ENCODE measurements around the gene NTHL1.
"Not testable (repeated sequence)": the region's sequence is repeated elsewhere in the genome, so short reads cannot be mapped to it uniquely, and the experiment has no call there.

NTHL1 gene

GRCh38 chr16:2035431-2036199 is 12.0 kb downstream of the NTHL1 start:
- H3K4me3 ChIP-seq (replicated peaks; ENCODE audit: low read depth, low read length), result no peak overlapping the region
- no peak for TF ChIP-seq CTCF (IDR thresholded peaks at IDR 0.05; ENCODE audit: low read depth, low read length, missing control alignments)
- no peak for DNase-seq (ENCODE audit: extremely low read depth, low read depth)

GRCh38 chr16:2034696-2035430 is 12.8 kb downstream of the NTHL1 start:
- no peak for TF ChIP-seq CTCF (IDR thresholded peaks at IDR 0.05; ENCODE audit: low read depth, low read length, missing control alignments)
- DNase-seq (ENCODE audit: extremely low read depth, low read depth), result no peak
- no peak overlapping the region for H3K4me3 ChIP-seq (replicated peaks; ENCODE audit: low read depth, low read length)

GRCh38 chr16:2033909-2034695 is 13.5 kb downstream of the NTHL1 start:
- peak overlapping the region; percentile 14 for H3K4me3 ChIP-seq (replicated peaks; ENCODE audit: low read depth, low read length)
- not testable (repeated sequence) for DNase-seq (ENCODE audit: extremely low read depth, low read depth)

- peak overlapping the region; percentile 14 for H3K4me3 ChIP-seq (replicated peaks; ENCODE audit: low read depth, low read length)
- no peak for TF ChIP-seq CTCF (IDR thresholded peaks at IDR 0.05; ENCODE audit: low read depth, low read length, missing control alignments)
- DNase-seq (ENCODE audit: extremely low read depth, low read depth), result no peak
These were observed 14.4 kb downstream of the NTHL1 start for GRCh38 chr16:2033057-2033908.

GRCh38 chr16:2032285-2033056 is 15.2 kb downstream of the NTHL1 start:
- H3K4me3 ChIP-seq (replicated peaks; ENCODE audit: low read depth, low read length), result peak overlapping the region; percentile 14
- TF ChIP-seq CTCF (IDR thresholded peaks at IDR 0.05; ENCODE audit: low read depth, low read length, missing control alignments), result no peak
- no peak for DNase-seq (ENCODE audit: extremely low read depth, low read depth)

- TF ChIP-seq CTCF (IDR thresholded peaks at IDR 0.05; ENCODE audit: low read depth, low read length, missing control alignments), result no peak
- DNase-seq (ENCODE audit: extremely low read depth, low read depth), result no peak
- H3K4me3 ChIP-seq (replicated peaks; ENCODE audit: low read depth, low read length), result no peak overlapping the region
These were observed 16.5 kb downstream of the NTHL1 start for GRCh38 chr16:2031081-2031577.

Data from HFF-Myc (cell line).